Activated naive CD4-positive, alpha-beta T cell treated with anti-CD3 and anti-CD28 coated beads, Interleukin-2, amount 50 U/mL, for 16 hours (primary cell): ENCODE data around the gene HACD3.
"Not testable (repeated sequence)": the region's sequence is repeated elsewhere in the genome, so short reads cannot be mapped to it uniquely, and the experiment has no call there.

Experiments
- DNase-seq: peaks from one replicate; pipeline ENCODE4 v3.0.0-alpha.2; 2020

HACD3 gene

GRCh38 chr15:65603559-65603958 lies 73.3 kb downstream of the HACD3 start:
- DNase-seq = no peak

DNA sequence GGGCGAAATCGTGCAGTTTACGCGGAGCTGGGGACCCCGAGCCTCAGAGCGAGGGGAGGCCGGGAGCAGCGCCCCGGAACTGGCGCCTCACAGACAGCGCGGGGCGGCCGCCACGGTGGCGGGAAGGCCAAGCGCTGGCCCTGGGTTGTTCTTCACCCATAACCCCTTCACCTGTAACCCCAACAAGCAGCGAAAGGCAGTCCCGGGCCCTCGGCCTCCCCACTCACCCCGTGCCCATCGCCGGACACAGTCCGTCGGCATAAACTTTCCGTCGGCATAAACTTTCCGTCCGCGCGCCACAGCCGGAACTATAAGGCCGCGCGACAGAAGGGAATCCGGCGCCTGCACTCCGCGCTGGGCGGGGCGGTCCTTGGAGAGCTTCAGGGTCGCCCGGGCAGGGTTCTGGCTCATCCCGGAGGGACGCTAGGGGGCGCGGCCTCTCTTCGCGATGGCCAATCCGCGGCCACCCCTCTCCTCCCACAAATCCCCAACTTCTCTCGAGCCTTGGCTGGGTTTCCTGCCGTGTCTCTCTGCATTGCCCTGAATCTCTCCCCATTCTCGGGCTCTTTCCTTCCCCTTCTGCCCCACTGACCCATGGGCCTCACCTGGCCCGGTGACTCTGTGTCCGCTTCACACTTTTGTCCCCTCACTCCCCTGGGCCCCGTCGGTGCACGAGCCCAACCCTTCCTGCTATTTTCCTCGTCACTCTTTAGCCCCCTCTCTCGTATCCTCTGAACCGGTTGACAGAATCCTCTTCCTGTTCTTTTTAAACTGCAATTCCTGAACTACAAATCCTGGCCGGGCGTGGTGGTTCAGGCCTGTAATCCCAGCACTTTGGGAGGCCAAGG lies 80.8 kb downstream of the HACD3 start, which contains the start of gene INTS14:
INTS14 (minus strand) TSS at position 261 of the 848 bp plus-strand sequence. CDS start 3,751 bp downstream, outside the sequence.
- DNase-seq = peak; percentile 95

DNA sequence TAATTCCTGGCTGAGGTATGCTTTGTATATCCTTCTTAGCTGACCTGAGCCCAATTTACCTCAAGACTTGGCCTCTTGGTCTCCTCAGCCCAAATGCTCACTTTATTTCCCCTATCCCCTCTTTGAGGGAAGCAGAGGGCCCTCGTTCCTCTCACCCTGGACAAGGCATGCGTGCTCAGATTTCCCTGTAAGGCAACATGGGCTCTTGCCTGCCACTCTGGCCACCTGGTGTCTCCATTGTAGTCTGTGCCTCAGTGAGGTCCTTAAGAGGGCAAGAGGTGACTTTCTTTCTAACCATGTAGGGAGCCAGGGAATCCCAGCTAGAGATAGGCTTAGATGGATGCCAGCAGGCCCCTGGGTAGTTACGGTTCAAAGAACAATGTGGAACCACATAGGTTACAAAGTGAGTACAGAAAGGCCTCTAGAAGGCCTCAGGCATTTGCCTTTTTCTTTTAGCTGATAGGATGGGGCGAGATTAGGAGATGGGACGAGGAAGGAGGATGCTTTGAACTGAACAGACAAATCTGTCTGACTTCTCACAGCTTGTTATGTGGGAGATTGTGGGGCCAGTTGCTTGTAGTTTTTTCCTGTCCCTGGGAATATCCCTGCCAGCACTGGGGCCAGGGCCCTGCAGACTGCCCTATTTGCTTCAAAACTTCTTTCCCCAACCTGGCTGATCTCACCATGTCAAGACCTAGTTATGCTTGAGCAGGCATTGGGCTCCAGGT lies 81.8 kb downstream of the HACD3 start:
- no peak for DNase-seq

- no peak for DNase-seq
Observed at GRCh38 chr15:65612616-65612946, 82.3 kb downstream of the HACD3 start.

DNA sequence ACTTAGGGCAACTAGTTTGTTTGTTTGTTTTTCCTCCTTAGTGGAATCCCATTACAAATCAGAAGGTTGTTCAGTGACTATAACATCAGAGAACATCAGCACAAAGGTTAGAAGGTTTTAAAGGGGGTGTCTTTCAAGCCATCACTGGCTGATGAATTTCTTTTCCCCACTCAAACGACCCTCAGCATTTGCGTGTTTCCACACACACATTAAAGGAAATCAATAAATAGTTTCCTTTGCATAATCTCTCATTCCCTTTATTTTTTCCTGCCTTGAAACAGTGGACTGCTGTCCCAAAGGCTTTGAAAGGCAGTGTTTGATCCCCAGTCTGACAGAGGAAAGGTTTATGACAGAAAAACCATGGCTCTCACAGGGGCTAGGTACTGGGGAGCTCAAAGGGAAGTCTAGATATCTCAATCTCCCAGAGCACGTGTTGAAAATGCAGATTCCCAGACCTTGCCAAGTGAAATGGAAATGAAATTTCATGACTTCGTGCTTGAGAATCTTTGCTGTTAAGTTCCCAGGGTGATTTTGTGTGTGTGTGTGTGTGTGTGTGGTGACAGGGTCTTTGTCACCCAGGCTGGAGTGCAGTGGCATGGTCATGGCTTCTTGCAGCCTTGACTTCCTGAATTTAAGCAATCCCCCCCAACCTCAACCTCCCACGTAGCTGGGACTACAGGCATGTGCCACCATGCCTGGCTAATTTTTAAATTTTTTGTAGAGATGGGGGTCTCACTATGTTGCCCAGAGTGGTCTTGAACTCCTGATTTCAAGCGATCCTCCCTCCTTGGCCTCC lies 82.9 kb downstream of the HACD3 start:
- no peak for DNase-seq

DNA sequence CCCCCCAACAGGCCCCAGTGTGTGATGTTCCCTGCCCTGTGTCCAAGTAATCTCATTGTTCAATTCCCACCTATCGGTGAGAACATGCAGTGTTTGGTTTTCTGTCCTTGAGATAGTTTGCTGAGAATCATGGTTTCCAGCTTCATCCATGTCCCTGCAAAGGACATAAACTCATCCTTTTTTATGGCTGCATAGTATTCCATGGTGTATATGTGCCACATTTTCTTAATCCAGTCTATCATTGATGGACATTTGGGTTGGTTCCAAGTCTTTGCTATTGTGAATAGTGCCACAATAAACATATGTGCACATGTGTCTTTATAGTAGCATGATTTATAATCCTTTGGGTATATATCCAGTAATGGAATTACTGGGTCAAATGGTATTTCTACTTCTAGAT lies 85.6 kb downstream of the HACD3 start:
- DNase-seq = not testable (repeated sequence)

GRCh38 chr15:65618560-65619109 lies 88.4 kb downstream of the HACD3 start:
- DNase-seq = no peak

DNA sequence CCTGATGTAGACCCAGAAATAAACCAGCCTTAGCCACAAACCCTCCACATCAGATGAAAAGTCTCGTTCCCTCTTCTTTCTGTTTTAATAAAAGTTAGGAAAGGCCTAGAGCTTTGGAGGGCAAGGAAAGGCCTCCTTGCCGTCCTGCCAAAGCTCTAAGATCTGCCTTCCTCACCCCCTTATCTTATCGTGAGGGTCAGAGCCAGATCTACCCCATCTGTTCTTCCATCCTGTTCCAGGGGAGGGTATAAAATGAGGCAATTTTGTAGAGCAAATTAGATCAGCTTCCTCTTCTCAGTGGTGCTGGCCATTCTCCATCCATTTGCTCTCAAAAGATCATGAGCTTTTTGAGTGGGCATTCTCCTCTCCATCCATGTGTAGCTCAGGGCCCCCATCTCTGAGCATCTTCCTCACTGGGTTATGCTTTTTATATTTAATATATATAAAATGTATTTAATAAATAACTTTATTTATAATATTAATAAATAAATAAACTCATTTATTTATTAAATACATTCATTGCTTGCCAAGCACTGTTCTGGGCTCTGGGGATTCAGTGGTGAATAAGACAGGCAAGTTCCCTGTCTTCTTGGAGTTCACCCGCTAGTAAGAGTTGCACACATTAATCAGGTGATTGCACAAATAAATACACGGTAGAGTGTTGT lies 89.5 kb downstream of the HACD3 start:
- DNase-seq = no peak

- no peak for DNase-seq
Observed at GRCh38 chr15:65620833-65621232, 90.6 kb downstream of the HACD3 start.

DNA sequence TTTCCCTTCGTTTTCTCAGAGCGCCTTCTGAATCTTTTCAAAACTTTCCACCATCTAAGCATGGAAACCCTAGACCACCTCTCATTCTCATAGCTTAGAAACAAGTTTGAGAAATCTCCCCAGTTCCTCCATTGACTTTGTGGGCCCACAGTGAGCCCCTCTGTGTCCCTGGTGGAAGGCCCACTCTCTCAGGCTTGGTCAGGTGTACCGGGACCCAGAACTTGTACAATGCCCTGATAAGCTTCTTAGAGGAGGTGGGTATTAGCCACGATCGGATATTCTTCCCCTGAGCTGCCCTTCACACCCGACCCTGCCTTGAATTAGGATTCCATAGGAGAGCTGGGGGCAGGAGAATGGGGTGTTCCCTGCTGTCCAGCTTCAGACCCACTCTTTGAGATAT lies 91.4 kb downstream of the HACD3 start, which contains the start of gene SLC24A1:
SLC24A1 (plus strand) TSS at position 301 of the 400 bp plus-strand sequence. CDS start 2,143 bp downstream, outside the sequence.
- no peak for DNase-seq

DNA sequence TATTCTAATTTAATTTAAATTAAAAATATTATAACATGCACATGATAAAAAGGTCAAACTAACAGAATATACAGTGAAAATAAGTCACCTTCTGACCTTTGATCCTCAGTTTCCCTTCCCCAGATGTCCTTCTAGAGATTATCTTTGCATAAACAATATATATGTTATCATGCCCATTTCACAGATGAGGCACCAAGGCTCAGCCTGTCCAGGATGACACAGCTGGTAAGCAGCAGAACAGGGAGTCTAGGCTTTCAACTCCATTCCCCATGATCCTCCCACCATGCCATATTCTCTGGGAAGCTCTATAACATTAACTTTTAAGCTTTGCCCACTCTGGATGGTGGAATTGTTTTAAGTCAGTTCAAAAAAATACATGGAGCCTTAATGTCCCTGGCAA lies 92.8 kb downstream of the HACD3 start:
- no peak for DNase-seq

DNA sequence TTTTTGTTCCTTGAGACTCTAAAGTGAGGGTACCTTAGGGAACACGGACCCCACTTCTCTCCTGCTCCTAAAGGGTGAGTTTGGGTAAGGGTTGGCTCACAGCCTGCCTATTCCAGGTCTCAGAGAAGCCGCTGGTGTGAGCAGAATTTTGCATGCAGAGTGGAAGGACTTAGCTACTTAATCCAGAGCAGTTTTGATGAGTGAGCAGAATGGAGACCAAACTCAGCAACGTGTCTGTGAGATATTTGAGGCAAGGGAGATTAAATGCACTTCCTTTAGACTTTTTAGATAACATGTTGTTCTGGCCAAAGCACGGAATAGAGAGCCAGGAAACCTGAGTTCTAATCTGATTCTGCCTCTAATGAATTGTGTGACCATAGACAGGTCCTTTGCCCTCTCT lies 96.6 kb downstream of the HACD3 start:
- no peak for DNase-seq
